HG03439 (cell line): ENCODE measurements around the gene YBX1.
A peak's percentile ranks its signal among the peaks of the same experiment; 100 is the strongest.
"Not testable (repeated sequence)": the region's sequence is repeated elsewhere in the genome, so short reads cannot be mapped to it uniquely, and the experiment has no call there.

Source experiments
- ATAC-seq: cut with Tn5 transposase; IDR thresholded peaks from one replicate; pipeline ENCODE4 v1.9.1; 2021; ENCODE audit warnings: mild to moderate bottlenecking, moderate library complexity; ENCODE audit not compliant: unreplicated experiment

YBX1 gene

DNA sequence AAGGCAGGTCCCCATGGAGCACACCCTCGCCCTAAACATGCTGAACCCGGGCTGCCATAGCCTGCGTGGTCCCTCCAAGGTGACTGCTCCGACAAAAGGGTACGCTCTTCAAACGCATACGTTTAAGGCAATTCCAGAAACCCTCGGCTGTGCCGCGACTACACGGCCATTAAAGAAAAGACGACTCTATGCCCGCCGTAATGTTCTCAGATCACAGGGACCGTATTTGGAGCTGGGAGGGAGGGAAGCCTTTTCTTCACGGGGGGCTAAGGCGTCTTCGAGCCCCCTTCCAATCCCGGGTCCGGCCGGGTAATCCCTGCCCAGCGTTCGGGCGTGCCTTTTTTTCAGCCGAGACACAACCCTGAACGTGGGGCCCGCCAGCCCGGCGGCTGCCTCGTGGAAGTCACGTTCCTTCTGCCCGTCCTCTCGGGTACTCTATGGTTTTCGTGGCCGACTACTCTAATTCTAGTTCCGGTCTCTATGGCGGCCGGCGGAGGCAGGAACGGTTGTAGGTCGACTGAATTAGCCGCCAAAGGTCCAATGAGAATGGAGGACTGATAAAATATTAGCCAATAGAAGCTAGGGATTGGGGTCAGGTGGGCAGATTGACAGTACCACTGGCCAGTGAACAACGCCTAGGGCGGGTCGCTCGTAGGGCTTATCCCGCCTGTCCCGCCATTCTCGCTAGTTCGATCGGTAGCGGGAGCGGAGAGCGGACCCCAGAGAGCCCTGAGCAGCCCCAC lies at the start of gene YBX1:
Gene YBX1 (plus strand): TSS at position 678 of the 743 bp plus-strand sequence. CDS start 148 bp downstream, outside the sequence.
- ATAC-seq = peak; percentile 90

DNA sequence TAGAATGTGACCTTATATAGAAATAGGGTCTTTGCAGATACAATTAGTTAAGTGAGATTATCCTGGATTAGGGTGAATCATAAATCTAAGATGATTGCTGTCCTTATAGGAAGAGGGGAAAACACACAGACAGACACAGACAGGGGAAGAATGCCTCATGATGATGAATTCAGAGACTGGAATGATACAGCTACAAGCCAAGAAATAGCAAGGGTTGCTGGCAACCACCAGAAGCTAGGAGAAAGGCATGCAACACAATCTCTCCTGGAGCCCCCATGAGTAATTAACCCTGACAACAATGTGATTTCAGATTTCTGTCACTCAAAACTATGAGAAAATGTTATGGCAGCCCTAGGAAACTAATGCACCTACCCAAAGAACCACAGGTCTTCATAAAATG lies 43.1 kb upstream of the YBX1 start:
- ATAC-seq = no peak

DNA sequence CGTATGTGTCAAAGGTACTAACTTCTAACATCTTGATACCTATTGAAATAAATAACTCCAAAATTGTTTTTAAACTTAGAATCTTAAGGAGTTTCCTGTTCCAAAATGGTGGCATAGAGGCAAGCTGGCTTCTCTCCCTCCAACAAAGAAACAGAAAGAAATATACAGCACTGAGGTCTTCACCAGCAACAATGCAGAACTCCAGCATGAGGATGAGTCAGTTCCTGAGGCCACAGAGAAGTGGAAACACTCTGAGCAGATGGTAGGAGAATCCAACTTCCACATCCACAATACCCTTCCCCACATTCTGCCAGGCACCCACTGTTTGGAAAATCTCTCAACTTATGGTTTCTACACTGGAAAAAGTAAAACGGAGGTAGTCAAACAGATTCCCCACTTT lies 36.2 kb upstream of the YBX1 start:
- ATAC-seq = no peak

DNA sequence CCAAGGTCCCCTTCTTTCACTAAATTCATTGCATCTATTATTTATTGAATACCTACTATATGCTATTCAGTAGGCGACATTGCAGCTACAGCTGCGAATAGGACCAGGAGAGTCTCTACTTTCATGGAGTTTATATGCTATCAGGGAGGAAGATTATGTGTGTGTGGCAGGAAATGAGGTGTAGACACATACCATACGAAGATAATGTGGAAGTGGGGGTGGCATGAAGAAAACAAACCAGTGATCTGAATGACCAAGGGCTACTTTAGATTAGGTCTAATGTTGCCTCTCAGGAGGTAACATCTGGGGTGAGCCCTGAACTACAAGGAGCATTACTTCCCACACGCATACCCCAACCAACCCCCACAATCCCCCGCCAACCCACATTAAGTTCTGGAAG lies 25.0 kb upstream of the YBX1 start:
- ATAC-seq = no peak

DNA sequence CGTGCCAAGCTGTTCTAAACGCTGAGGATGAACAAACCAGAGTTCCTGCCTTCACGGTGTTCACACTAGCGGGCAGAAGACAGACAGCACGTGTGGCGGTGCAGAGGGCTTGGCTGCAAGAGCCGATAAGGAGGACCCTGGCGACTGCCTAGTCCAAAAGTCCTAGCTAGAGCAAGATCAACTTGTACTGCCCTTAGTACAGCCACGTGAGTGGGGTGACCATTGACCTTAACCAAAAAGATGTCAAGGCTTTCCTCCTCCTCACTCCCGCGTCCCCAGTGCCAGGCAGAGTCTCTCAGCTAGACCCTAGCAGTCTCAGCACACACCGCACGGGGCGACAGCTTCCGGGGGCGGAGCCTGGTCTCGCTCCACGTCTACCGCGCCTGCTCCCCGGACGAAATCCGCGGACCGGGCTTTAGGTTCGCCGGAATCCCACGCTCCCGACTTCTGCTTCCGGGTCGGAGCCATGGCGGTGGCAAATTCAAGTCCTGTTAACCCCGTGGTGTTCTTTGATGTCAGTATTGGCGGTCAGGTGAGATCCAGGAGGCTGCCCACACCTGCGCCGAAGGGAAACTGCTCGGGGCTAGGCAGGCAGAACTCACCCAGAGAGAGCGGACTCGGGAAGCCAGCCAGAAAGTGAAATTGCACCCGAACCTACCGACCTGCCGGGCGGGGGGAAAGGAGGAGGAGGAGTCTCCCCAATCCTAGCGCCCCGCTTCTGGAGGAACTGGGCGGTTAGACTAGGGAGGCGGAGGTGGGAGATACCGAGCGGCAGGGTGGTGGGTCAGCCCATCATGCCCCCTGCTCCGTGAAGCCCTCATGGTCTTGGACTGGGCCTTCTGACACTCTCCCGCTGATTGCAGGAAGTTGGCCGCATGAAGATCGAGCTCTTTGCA lies 24.0 kb upstream of the YBX1 start, which contains the start of gene PPIH:
Gene PPIH (plus strand): TSS at position 443 of the 896 bp plus-strand sequence. CDS start 24 bp downstream, at position 467.
- peak; percentile 93 for ATAC-seq

DNA sequence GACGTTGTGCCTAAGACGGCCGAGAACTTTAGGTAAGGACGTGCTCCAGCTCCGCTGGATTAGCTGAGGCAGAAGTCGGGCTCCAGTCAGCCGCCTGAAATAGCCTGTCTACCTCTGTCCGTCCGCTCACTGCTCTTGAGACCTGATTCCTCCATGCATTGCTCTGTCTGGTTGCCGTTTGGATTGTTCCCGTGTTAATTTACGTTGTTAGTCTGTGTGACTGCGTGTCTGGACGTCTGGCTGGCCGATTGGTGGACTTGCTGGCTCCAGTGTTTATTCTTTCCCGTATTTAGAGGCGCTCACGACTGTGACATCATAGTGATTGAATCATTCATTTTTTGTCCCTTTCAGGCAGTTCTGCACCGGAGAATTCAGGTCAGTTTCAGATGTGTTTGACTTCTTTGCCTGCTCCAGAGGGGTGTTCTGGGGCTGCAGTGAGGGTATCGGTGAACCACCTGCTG lies 23.3 kb upstream of the YBX1 start:
- no peak for ATAC-seq

DNA sequence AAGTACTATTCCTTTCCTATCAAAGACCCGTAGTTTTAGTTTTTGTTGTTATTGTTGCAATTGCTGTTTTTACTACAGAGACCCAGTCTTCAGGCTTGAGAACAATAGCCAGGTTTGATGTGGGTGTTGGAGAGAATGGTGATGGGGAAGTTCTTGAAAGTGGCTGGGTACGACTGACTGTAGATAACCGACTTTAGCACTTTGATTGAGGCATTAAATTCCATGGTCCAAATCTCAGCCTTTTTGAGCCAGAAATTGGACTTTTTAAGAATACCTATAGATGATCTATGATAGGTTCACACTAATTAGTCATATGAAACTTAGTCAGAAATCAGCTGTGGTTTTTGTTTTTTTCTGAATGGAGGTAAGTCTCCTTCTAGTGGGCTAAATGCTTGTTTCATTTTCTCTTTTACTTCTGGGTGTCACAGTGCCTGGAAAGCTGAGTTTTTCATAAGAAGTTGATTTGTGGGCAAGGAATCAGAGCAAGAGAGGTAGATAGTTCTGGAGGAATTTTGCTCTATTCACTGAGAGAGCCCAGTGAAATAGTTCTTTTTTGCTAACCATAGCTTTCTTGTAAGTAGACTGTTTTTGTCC lies 21.2 kb upstream of the YBX1 start:
- no peak for ATAC-seq

DNA sequence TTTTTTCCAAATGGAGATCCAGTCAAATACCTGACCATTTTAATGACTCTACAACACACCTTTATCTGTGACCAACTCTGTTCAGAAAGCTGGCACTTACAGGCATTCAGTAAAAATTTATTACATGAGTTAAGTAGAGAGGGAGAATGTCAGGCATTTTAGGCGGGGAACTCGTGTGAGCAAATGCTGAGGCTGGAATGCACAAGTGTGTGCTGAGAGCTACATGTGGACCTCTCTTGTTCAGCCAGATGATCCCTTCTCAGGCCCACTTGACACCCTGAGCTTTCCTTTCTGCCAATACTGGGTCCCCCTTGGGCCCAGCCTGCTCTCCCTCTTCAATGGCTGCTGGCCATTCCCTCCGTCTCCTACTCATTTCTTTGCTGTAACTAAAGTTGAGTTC lies 12.3 kb upstream of the YBX1 start:
- no peak for ATAC-seq

DNA sequence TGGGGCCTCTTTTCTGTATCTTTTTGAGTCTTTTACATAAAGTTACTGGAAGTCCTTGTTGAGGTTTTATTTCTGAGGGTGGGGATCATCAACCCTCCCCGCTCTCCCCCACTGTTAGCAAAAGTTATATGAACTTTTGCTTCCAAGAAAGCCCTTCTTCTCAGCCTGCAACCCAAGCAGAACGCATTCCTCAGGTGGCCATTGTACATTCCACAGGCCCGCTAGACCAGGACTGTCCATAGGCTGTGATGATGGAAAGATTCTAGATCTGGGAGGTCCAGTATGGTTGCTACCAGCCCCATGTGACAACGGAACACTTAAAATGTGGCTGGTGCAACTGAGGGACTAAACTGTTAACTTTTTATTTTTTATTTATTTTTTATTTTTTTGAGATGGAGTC lies 11.8 kb upstream of the YBX1 start:
- no peak for ATAC-seq

DNA sequence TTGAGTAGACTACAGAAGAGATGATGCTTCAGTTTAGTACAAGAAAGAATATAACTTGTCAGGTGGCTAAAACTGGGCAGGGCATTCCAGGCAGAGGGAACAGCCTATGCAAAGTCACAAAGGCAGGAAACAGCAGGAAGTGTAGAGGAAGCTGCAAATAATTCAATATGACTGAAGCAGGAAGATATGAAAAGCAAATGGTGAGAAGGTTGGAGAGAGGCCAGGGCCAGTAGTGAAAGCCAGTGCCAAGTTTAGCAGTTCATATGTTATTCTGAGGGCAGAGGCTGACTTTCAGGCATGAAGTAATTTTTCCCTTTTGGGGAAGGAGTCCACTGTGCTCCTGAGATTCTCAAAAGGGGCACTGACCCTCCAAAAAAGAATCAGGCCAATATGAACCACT lies 8.0 kb upstream of the YBX1 start:
- ATAC-seq = no peak

DNA sequence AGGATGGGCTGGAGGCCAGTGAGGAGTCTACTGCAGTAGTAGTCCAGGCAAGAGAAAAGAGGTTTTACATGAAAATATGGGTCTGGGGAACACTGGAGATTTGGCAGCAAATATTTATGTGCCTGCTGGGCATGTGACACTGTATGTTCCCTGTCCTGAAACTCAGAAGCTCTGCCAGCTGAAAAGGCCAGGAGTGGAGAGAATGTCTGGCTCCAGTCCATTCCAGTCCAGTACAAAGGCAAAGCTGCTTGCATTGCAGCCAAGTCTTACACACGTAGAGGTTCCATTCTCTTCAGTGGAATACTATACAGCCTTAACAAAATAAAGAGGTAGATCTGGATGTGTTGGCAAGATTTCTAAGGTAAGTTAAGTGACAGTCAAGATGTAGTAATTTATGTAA lies 7.5 kb upstream of the YBX1 start:
- no peak for ATAC-seq

DNA sequence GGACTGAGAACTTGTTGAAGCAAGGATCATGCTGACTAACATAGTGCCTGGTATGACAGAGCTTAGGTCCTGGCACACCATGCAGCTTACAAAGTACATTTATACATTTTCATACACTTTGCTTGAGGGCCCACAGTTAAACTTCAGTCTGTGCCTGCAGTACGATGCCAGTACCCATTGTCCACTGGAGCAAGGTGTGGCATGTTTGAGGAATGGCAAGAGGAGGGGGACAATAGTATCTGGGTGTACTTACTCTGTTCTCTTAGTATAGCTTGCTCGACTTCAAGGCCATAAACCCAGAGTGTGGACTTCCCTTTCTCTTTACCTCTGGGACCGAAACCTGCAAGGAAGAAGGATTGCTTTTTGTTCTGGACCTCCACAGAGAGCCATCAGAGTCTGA lies 6.8 kb upstream of the YBX1 start:
- ATAC-seq = no peak

DNA sequence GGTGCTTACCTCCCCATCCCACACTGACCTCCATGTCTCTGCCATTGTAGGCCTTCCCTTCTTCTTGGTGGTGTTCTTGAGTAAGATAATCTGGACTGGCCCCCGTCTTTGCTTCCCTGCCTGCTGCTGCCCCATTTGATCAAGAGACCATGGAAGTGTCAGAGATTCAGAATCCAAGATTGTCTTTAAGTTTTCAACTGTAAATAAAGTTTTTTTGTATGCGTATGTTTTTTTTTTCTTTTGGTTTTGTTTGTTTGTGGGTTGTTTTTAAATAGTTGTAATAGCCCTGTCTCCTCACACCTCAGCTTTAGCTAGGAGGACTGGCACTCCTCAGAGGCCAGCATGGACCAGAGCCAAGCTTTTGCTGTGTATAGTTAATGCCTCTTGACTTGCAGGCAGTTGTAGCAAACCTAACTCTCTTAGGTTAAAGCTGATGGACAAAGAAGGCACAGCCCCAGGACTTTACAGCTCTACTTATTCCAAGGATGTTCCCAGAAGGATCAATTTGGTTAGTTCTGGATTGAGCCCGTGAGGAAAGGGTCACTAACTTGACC lies 5.6 kb upstream of the YBX1 start:
- ATAC-seq = no peak

DNA sequence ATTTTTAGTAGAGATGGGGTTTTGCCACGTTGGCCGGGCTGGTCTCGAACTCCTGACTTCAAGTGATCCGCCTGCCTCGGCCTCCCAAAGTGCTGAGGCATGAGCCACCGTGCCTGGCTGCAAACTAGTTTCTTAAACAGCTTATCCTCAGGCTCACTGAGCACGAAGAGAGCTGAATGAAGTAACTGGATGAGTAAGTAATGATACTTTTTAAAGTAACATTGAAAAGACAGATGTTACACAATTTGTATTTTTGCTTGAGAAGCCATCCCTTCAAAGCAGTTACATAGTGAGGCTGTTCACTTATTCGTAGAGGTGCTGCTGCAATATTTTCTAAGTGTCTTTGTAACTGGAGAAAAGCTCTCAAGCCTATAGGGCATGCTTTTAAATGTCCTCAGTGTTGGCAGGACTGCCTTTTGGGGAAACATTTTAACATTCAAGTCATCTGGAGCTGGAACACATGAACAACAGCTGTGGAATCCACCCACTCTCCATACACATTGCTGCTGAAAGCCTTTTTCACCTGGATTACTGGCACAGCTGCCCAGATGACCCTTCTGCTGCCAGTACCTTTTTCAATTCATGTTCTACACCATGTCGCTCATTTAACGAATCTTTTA lies 2.7 kb upstream of the YBX1 start:
- no peak for ATAC-seq

DNA sequence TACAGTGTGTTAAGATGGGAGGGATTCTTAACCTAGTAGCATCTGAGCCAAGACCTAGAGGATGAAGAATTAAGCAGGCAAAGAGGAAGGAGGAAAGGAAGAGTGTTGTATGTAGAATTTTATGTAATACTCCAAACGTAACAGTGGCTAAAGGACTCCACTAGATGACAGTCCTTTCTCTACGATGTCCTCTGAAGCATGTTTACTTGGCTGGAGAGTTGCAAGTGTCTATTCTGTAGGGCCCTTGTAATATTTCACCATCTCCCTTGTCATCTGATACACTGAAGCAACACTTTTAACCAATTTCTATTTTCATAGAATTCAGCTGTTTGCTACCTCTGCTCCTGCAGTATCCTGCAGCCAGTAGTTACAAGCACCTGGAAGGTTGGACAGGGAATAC lies 2.2 kb upstream of the YBX1 start:
- ATAC-seq = no peak

DNA sequence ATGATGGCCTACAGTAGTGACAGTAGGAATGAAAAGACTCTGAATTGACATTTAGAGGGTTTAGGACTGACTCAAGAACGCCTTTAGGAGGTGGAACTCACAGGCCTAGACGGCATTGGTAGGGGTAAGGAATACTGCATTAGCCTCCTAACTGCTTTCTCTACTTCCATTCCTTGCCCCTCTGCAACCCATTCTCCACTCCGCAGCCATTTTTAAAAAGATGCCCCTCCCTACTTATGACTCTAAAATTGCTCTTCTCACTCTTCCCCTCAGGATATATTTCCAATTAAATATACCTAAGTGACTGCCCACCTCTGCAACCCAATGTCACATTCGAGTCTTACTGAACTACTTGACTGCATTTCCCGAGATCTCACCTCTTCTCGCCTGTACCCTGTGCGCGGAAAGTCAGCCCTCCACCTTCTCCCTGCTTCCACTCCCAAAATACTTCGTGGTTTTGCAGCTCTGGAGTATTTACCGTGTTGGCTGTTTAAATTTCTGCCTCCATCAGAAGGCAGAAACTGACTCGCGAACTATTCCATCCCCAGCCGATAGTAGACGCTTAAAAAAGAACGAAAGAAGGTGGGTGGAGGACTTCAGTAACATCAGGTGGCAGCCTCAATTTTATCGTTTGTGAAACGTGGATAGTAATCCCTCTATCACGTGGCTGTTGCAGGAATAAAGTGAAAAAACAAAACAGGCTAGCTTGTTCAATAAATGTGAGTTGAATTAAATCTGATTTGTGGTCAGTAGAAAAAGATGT lies 1.1 kb upstream of the YBX1 start:
- no peak for ATAC-seq

DNA sequence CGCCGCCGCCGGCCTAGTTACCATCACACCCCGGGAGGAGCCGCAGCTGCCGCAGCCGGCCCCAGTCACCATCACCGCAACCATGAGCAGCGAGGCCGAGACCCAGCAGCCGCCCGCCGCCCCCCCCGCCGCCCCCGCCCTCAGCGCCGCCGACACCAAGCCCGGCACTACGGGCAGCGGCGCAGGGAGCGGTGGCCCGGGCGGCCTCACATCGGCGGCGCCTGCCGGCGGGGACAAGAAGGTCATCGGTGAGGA lies 193 bp downstream of the YBX1 start:
- ATAC-seq = not testable (repeated sequence)

DNA sequence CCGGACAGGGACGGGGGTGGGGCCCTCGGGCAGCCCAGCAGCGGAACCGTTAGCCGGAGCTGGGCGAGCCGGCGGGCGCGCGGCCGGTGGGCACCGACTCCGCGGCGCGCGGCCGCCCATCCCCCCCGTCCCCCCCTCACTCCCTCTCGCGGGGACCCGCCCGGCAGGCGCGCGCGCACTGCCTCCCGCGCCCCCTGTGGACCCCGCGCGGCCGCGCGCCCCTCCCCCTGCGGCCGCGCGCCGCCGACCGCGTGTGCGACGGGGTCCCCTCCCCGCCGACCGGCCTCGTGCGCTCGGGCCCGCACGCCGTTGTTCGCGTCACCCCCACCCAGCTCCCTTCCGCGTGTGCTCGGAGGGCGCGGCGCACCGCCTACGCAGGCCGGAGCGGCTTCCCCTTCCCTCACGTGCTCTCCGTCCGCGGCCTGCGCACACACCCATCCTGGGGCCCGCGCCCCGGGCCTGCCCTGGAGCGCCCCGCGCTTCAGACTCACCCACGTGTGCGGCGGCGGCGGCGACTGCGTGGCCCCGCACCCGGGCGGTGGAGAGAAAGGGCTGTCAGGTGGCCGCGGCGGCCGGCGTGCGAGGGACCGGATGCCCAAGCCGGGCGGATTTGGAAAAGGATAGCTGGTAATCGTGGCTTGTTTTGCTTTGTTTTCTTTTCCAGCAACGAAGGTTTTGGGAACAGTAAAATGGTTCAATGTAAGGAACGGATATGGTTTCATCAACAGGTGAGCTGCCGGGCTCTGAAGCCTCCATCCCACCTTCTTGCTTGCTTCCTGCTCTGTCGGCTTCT lies 717 bp downstream of the YBX1 start:
- peak; percentile 38 for ATAC-seq

DNA sequence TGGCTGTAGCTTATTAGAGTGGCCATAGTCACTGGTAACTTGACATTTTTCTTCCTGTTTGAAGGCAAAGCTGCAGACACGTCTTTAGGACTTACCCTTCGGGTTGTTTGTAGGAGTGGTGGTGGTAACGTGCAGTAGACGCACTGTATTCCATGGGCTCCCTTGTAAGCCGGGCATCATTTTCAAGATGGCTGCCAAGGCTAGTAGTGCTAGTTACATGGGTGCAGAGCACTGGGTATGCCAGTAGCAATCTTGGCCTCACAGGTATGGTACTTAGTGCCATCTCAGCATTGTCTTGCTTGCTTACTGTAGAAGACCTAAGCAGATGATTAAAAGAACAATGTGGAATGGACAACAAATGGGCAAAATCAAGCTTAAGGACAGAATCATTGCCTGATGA lies 1.9 kb downstream of the YBX1 start:
- no peak for ATAC-seq

DNA sequence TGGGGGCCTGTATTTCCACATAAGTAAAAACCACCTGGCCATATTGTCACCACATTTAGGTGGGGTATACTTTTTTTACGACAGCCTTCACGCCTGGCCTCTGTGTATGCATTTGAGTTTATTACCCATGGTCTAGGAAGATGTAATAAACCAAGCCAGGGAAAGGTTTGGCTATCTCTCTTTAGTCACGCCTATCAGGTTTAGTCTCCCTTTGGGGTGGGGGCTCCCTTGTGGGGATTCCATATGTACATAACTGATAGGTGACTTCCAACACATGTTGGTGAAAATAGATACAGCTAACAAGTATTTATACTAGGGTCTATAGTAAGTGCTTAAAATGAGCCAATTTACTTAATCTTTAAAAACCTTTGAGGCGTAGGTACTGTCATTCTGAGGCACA lies 4.2 kb downstream of the YBX1 start:
- ATAC-seq = no peak
